ENCODE data around the gene PCBP1. TPM values are rescaled to one million over a fixed set of nuclear protein-coding genes. Genes with fewer than 3 reads are reported as not detected.

Gene PCBP1
- total RNA-seq, 1 donor from 2014 or later = 203 TPM

GRCh38 chr2:70070542-70071268, 16.6 kb upstream of the PCBP1 start:
- DNase-seq (ENCODE audit: missing footprints) (peak; percentile 73), ATAC-seq (peak; percentile 96)
- intact Hi-C loops (cut with DNase I) = loop anchor here (1.0 kb wide), 1 partner anchor 158 kb away; no protein-coding TSS in a partner anchor

- intact Hi-C loops (cut with DNase I) = no loop called here
- ATAC-seq (no peak), DNase-seq (ENCODE audit: missing footprints) (no peak)
Observed at GRCh38 chr2:70073493-70073892, 13.8 kb upstream of the PCBP1 start.

GRCh38 chr2:70078384-70078783, 8.9 kb upstream of the PCBP1 start:
- intact Hi-C loops (cut with DNase I) = no loop called here
- DNase-seq (ENCODE audit: missing footprints) (no peak), ATAC-seq (no peak)

GRCh38 chr2:70080610-70081200, 6.6 kb upstream of the PCBP1 start:
- DNase-seq (ENCODE audit: missing footprints) (no peak), ATAC-seq (no peak)
- intact Hi-C loops (cut with DNase I) = no loop called here

GRCh38 chr2:70081221-70081620, 6.1 kb upstream of the PCBP1 start:
- no peak for ATAC-seq
- DNase-seq (ENCODE audit: missing footprints) = no peak
- intact Hi-C loops (cut with DNase I) = no loop called here

- intact Hi-C loops (cut with DNase I) = no loop called here
- ATAC-seq (no peak), DNase-seq (ENCODE audit: missing footprints) (no peak)
Observed at GRCh38 chr2:70083344-70084156, 3.7 kb upstream of the PCBP1 start.

- DNase-seq (ENCODE audit: missing footprints) (no peak), ATAC-seq (no peak)
- intact Hi-C loops (cut with DNase I) = loop anchor here (5.0 kb wide), 1 partner anchor 107 kb away; the partner anchor contains the start of gene C2orf42
Observed at GRCh38 chr2:70084973-70085710, 2.1 kb upstream of the PCBP1 start.

- no peak for DNase-seq (ENCODE audit: missing footprints)
- intact Hi-C loops (cut with DNase I) = loop anchor here (2.0 to 5.0 kb wide), 2 partner anchors 107 to 171 kb away; partner anchors contain the start of genes C2orf42 and MXD1
- no peak for ATAC-seq
Observed at GRCh38 chr2:70085711-70086277, 1.5 kb upstream of the PCBP1 start.

- ATAC-seq (peak; percentile 58), DNase-seq (ENCODE audit: missing footprints) (peak; percentile 93)
- intact Hi-C loops (cut with DNase I) = loop anchor here (2.0 to 5.0 kb wide), 2 partner anchors 106 to 172 kb away; partner anchors contain the start of genes C2orf42 and MXD1
Observed at GRCh38 chr2:70086278-70086837, 919 bp upstream of the PCBP1 start.

- peak; percentile 8 for ATAC-seq
- intact Hi-C loops (cut with DNase I) = loop anchor here (1.0 to 5.0 kb wide), 4 partner anchors 35 to 173 kb away; partner anchors contain the start of genes C2orf42 and MXD1
- peak; percentile 78 for DNase-seq (ENCODE audit: missing footprints)
Observed at GRCh38 chr2:70087702-70088597, 673 bp downstream of the PCBP1 start.

GRCh38 chr2:70088598-70089219, 1.4 kb downstream of the PCBP1 start:
- no peak for ATAC-seq
- intact Hi-C loops (cut with DNase I) = loop anchor here (5.0 kb wide), 1 partner anchor 104 kb away; the partner anchor contains the start of gene C2orf42

GRCh38 chr2:70089220-70089982, 2.1 kb downstream of the PCBP1 start:
- intact Hi-C loops (cut with DNase I) = loop anchor here (5.0 kb wide), 1 partner anchor 103 kb away; the partner anchor contains the start of gene C2orf42
- ATAC-seq = no peak
- DNase-seq (ENCODE audit: missing footprints) = no peak

More at GRCh38 chr2:70088598-70089219, 1.4 kb downstream of the PCBP1 start:
- no peak for DNase-seq (ENCODE audit: missing footprints)

GRCh38 chr2:70089983-70090525, 2.8 kb downstream of the PCBP1 start:
- intact Hi-C loops (cut with DNase I) = loop anchor here (5.0 kb wide), 1 partner anchor 102 kb away; the partner anchor contains the start of gene C2orf42
- ATAC-seq (no peak), DNase-seq (ENCODE audit: missing footprints) (no peak)

GRCh38 chr2:70090706-70091334, 3.5 kb downstream of the PCBP1 start:
- ATAC-seq = no peak
- intact Hi-C loops (cut with DNase I) = no loop called here
- no peak for DNase-seq (ENCODE audit: missing footprints)

- intact Hi-C loops (cut with DNase I) = no loop called here
- no peak for ATAC-seq
- no peak for DNase-seq (ENCODE audit: missing footprints)
Observed at GRCh38 chr2:70091364-70091763, 4.1 kb downstream of the PCBP1 start.
